HAP-1 (cell line): Measurements from ENCODE around the gene DHCR7.

Experiments
- DNase-seq, 2 experiments: peaks; one replicate each; pipeline ENCODE4 v3.0.0-alpha.2; 2016 to 2020; ENCODE audit warnings: low spot score in 2 of 2
- H3K27me3 ChIP-seq: fragments of 250-450 bp; sonication (Bioruptor Pico); 2 replicates; pipeline ENCODE4 v1.5.1; 2020; ENCODE audit warnings: low read depth, mild to moderate bottlenecking, moderate library complexity
- H3K36me3 ChIP-seq: fragments of 250-450 bp; sonication (Bioruptor Pico); replicated peaks from 2 replicates; pipeline ENCODE4 v1.5.1; 2020; ENCODE audit warnings: mild to moderate bottlenecking
- H3K4me1 ChIP-seq: fragments of 250-450 bp; sonication (Bioruptor Pico); 2 replicates; pipeline ENCODE4 v1.5.1; 2020; ENCODE audit warnings: mild to moderate bottlenecking
- H3K4me3 ChIP-seq: fragments of 250-450 bp; sonication (Bioruptor Pico); 2 replicates; pipeline ENCODE4 v1.5.1; 2020; ENCODE audit warnings: mild to moderate bottlenecking, moderate library complexity
- H3K9me3 ChIP-seq: fragments of 250-450 bp; sonication (Bioruptor Pico); 2 replicates; pipeline ENCODE4 v1.5.1; 2020; ENCODE audit warnings: mild to moderate bottlenecking, moderate library complexity
- in situ Hi-C: fragments of 300-500 bp; cut with MboI; formaldehyde crosslinking; loops from 3 replicates; pipeline ENCODE4 v1.14.3; 2020; ENCODE audit warnings: low sequenced_read_pairs, inconsistent platforms, mixed read lengths

The DHCR7 gene

GRCh38 chr11:71472941-71473792, 25.0 kb upstream of the DHCR7 start:
- in situ Hi-C loops, result no loop called here
- H3K36me3 ChIP-seq, result peaks cover 11% of the 10 kb centered on the region
- H3K4me3 ChIP-seq, result no peak overlapping the region
- H3K4me1 ChIP-seq, result no peaks in the 10 kb centered on the region
- no peaks in the 10 kb centered on the region for H3K27me3 ChIP-seq
- no peaks in the 10 kb centered on the region for H3K9me3 ChIP-seq
- no peak for DNase-seq

GRCh38 chr11:71472357-71472885, 24.2 kb upstream of the DHCR7 start:
- no peaks in the 10 kb centered on the region for H3K9me3 ChIP-seq
- no peak overlapping the region for H3K4me3 ChIP-seq
- no peak for DNase-seq
- H3K36me3 ChIP-seq, result peaks cover 14% of the 10 kb centered on the region
- in situ Hi-C loops, result no loop called here
- H3K27me3 ChIP-seq, result no peaks in the 10 kb centered on the region
- no peaks in the 10 kb centered on the region for H3K4me1 ChIP-seq

GRCh38 chr11:71470946-71471345, 22.8 kb upstream of the DHCR7 start:
- no peaks in the 10 kb centered on the region for H3K4me1 ChIP-seq
- H3K36me3 ChIP-seq, result peaks cover 21% of the 10 kb centered on the region
- no peak overlapping the region for H3K4me3 ChIP-seq
- no peak for DNase-seq
- in situ Hi-C loops, result no loop called here
- H3K9me3 ChIP-seq, result no peaks in the 10 kb centered on the region
- no peaks in the 10 kb centered on the region for H3K27me3 ChIP-seq

GRCh38 chr11:71467164-71467563, 19.0 kb upstream of the DHCR7 start:
- no peak for DNase-seq
- Histone ChIP-seq H3K9me3 (no peaks in the 10 kb centered on the region), H3K4me3 (no peak overlapping the region), H3K27me3 (no peaks in the 10 kb centered on the region), H3K36me3 (peaks cover 15% of the 10 kb centered on the region), H3K4me1 (no peaks in the 10 kb centered on the region)
- in situ Hi-C loops, result no loop called here

- H3K4me1 ChIP-seq, result no peaks in the 10 kb centered on the region
- in situ Hi-C loops, result no loop called here
- no peak for DNase-seq
- H3K4me3 ChIP-seq, result no peak overlapping the region
- H3K36me3 ChIP-seq, result peaks cover 20% of the 10 kb centered on the region
- H3K9me3 ChIP-seq, result no peaks in the 10 kb centered on the region
- H3K27me3 ChIP-seq, result no peaks in the 10 kb centered on the region
Observed at GRCh38 chr11:71466358-71466757, 18.2 kb upstream of the DHCR7 start.

- Histone ChIP-seq H3K4me1 (no peaks in the 10 kb centered on the region), H3K27me3 (no peaks in the 10 kb centered on the region), H3K4me3 (no peak overlapping the region), H3K36me3 (peaks cover 24% of the 10 kb centered on the region), H3K9me3 (no peaks in the 10 kb centered on the region)
- in situ Hi-C loops, result no loop called here
- no peak for DNase-seq
Observed at GRCh38 chr11:71465054-71465453, 16.9 kb upstream of the DHCR7 start.

GRCh38 chr11:71463331-71464211, 15.4 kb upstream of the DHCR7 start:
- no peaks in the 10 kb centered on the region for H3K4me1 ChIP-seq
- H3K36me3 ChIP-seq, result peaks cover 32% of the 10 kb centered on the region
- H3K4me3 ChIP-seq, result no peak overlapping the region
- DNase-seq, result no peak
- in situ Hi-C loops, result no loop called here
- no peaks in the 10 kb centered on the region for H3K27me3 ChIP-seq
- H3K9me3 ChIP-seq, result no peaks in the 10 kb centered on the region

- in situ Hi-C loops, result no loop called here
- no peak for DNase-seq
- Histone ChIP-seq H3K36me3 (peaks cover 34% of the 10 kb centered on the region), H3K4me3 (no peak overlapping the region), H3K27me3 (no peaks in the 10 kb centered on the region), H3K9me3 (no peaks in the 10 kb centered on the region), H3K4me1 (no peaks in the 10 kb centered on the region)
Observed at GRCh38 chr11:71462726-71463125, 14.5 kb upstream of the DHCR7 start.

GRCh38 chr11:71461696-71462095, 13.5 kb upstream of the DHCR7 start:
- Histone ChIP-seq H3K36me3 (peaks cover 32% of the 10 kb centered on the region), H3K27me3 (no peaks in the 10 kb centered on the region), H3K4me1 (no peaks in the 10 kb centered on the region), H3K9me3 (no peaks in the 10 kb centered on the region), H3K4me3 (no peak overlapping the region)
- in situ Hi-C loops, result no loop called here
- no peak for DNase-seq

- in situ Hi-C loops, result no loop called here
- DNase-seq, result no peak
Observed at GRCh38 chr11:71459767-71460320, 11.7 kb upstream of the DHCR7 start.

GRCh38 chr11:71459076-71459766, 11.0 kb upstream of the DHCR7 start:
- Histone ChIP-seq H3K9me3 (no peaks in the 10 kb centered on the region), H3K4me1 (no peaks in the 10 kb centered on the region), H3K36me3 (peaks cover 46% of the 10 kb centered on the region), H3K4me3 (no peak overlapping the region), H3K27me3 (no peaks in the 10 kb centered on the region)
- DNase-seq, result no peak
- in situ Hi-C loops, result no loop called here

More at GRCh38 chr11:71459767-71460320, 11.7 kb upstream of the DHCR7 start:
- Histone ChIP-seq H3K36me3 (peaks cover 45% of the 10 kb centered on the region), H3K4me1 (no peaks in the 10 kb centered on the region), H3K9me3 (no peaks in the 10 kb centered on the region), H3K27me3 (no peaks in the 10 kb centered on the region), H3K4me3 (no peak overlapping the region)

- in situ Hi-C loops, result no loop called here
- Histone ChIP-seq H3K4me1 (no peaks in the 10 kb centered on the region), H3K36me3 (peaks cover 41% of the 10 kb centered on the region), H3K27me3 (no peaks in the 10 kb centered on the region), H3K4me3 (no peak overlapping the region), H3K9me3 (no peaks in the 10 kb centered on the region)
- DNase-seq, result no peak
Observed at GRCh38 chr11:71458146-71459070, 10.2 kb upstream of the DHCR7 start.
